SJSA1 (cell line): ENCODE data around the gene PRELP. TPM values are rescaled to one million over a fixed set of nuclear protein-coding genes. Genes with fewer than 3 reads are reported as not detected.

Experiments used
- DNase-seq, 2 experiments: peaks; one replicate each; pipeline ENCODE4 v3.0.0-alpha.2; 2015 to 2020; ENCODE audit warnings: low spot score in 2 of 2, low read depth in 1 of 2
- H3K27ac ChIP-seq: fragments of 250-450 bp; sonication (Bioruptor Pico); 2 replicates; pipeline ENCODE4 v1.5.1; 2020; ENCODE audit warnings: mild to moderate bottlenecking, moderate library complexity
- H3K27me3 ChIP-seq: fragments of 250-450 bp; sonication (Bioruptor Pico); replicated peaks from 2 replicates; pipeline ENCODE4 v1.5.1; 2020; ENCODE audit warnings: mild to moderate bottlenecking, moderate library complexity
- H3K36me3 ChIP-seq: fragments of 250-450 bp; sonication (Bioruptor Pico); 2 replicates; pipeline ENCODE4 v1.5.1; 2020; ENCODE audit warnings: mild to moderate bottlenecking
- H3K4me1 ChIP-seq: fragments of 250-450 bp; sonication (Bioruptor Pico); replicated peaks from 2 replicates; pipeline ENCODE4 v1.6.1; 2021; ENCODE audit warnings: mild to moderate bottlenecking
- H3K4me3 ChIP-seq: fragments of 250-450 bp; sonication (Bioruptor Pico); 2 replicates; pipeline ENCODE4 v1.5.1; 2020; ENCODE audit warnings: mild to moderate bottlenecking
- H3K9me3 ChIP-seq: fragments of 250-450 bp; sonication (Bioruptor Pico); replicated peaks from 2 replicates; pipeline ENCODE4 v1.5.1; 2020; ENCODE audit warnings: mild to moderate bottlenecking
- total RNA-seq: library from RNA; depleted of rRNA; stranded (reverse); fragments of >200 nt; shearing (Covaris generic); gene quantifications from 2 replicates; pipeline ENCODE4 v1.2.3, GENCODE V29; 2014

PRELP gene
- total RNA-seq, 1 experiment from 2014 or later = not detected

GRCh38 chr1:203492748-203493130 lies 17.1 kb downstream of the PRELP start:
- Histone ChIP-seq H3K9me3 (no peaks in the 10 kb centered on the region), H3K27me3 (no peaks in the 10 kb centered on the region), H3K4me1 (peaks cover 4% of the 10 kb centered on the region), H3K27ac (no peak overlapping the region), H3K4me3 (no peak overlapping the region), H3K36me3 (no peaks in the 10 kb centered on the region)
- DNase-seq = no peak

- H3K4me1 ChIP-seq = no peaks in the 10 kb centered on the region
Measured at GRCh38 chr1:203493901-203494300, 18.3 kb downstream of the PRELP start, which contains the start of gene OPTC. Gene OPTC (plus strand): TSS chr1:203494153. CDS start chr1:203496006, 1,853 bp downstream.

GRCh38 chr1:203495845-203496244 lies 20.2 kb downstream of the PRELP start:
- Histone ChIP-seq H3K27me3 (no peaks in the 10 kb centered on the region), H3K9me3 (no peaks in the 10 kb centered on the region), H3K27ac (no peak overlapping the region), H3K36me3 (no peaks in the 10 kb centered on the region), H3K4me3 (no peak overlapping the region), H3K4me1 (peaks cover 2% of the 10 kb centered on the region; the same call in 1 of the 2 replicates)
- DNase-seq = no peak

More at GRCh38 chr1:203493901-203494300, 18.3 kb downstream of the PRELP start, which contains the start of gene OPTC:
- DNase-seq = no peak
- Histone ChIP-seq H3K27me3 (no peaks in the 10 kb centered on the region), H3K4me3 (no peak within 1 kb of the TSS), H3K9me3 (no peaks in the 10 kb centered on the region), H3K27ac (no peak within 1 kb of the TSS), H3K36me3 (no peaks in the 10 kb centered on the region)

DNA sequence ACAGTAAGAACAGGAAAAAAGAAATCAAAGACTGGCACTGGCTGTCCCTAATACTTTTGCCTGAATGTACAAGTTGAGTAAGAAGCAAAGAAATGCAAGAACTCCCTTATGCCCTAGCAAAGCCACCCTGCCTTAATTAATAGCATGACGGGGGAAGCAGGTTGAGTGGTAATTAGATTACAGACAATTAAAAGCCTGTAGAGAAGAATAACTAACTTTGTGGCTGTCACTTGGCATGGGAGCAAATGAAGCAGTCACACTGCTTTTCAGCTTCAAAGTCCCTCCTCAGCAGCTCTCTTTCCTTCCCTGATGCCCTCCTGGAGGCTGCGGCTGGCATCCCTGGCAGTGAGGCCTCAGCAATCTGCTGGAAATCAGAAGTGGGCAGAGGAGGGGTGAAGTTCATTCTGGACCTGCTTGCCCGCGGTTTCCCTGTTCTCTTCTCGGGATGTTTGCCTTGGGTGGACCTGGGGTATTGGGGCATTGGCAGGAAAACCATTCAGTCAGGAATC lies 21.7 kb downstream of the PRELP start:
- H3K36me3 ChIP-seq = no peaks in the 10 kb centered on the region
- H3K9me3 ChIP-seq = no peaks in the 10 kb centered on the region
- no peak for DNase-seq
- no peak overlapping the region for H3K4me3 ChIP-seq
- H3K27ac ChIP-seq = no peak overlapping the region
- H3K4me1 ChIP-seq = peaks cover 7% of the 10 kb centered on the region; the same call in 1 of the 2 replicates
- no peaks in the 10 kb centered on the region for H3K27me3 ChIP-seq

GRCh38 chr1:203499643-203500278 lies 24.2 kb downstream of the PRELP start:
- Histone ChIP-seq H3K4me1 (peaks cover 11% of the 10 kb centered on the region), H3K27ac (no peak overlapping the region), H3K4me3 (no peak overlapping the region), H3K27me3 (no peaks in the 10 kb centered on the region), H3K9me3 (no peaks in the 10 kb centered on the region), H3K36me3 (no peaks in the 10 kb centered on the region)
- no peak for DNase-seq

- Histone ChIP-seq H3K27ac (no peak overlapping the region), H3K36me3 (no peaks in the 10 kb centered on the region), H3K4me3 (no peak overlapping the region), H3K9me3 (no peaks in the 10 kb centered on the region), H3K27me3 (no peaks in the 10 kb centered on the region), H3K4me1 (peaks cover 17% of the 10 kb centered on the region)
- DNase-seq = no peak
Measured at GRCh38 chr1:203500279-203500678, 24.7 kb downstream of the PRELP start.

DNA sequence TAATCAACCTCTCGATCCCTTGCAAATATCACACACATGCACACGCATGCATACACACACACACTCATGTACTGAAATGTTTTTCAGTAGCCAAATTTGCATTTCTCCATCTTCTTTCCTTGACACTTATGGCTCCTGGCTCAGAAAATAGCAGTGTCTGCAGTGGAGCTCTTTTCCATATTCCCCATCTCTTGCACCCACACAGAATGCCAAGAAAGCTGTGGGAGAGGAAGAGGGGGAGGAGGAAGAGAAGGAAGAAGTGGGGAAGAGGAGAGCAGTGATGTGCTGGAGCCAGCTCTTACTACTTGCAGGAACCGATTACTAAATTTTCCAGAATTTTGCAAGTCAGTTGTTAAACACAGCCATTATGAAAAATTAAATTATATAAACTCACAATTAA lies 28.2 kb downstream of the PRELP start:
- Histone ChIP-seq H3K4me1 (peaks cover 43% of the 10 kb centered on the region), H3K27ac (no peak overlapping the region), H3K4me3 (no peak overlapping the region), H3K9me3 (no peaks in the 10 kb centered on the region), H3K36me3 (no peaks in the 10 kb centered on the region), H3K27me3 (no peaks in the 10 kb centered on the region)
- no peak for DNase-seq

- Histone ChIP-seq H3K27ac (no peak overlapping the region), H3K36me3 (no peaks in the 10 kb centered on the region), H3K9me3 (no peaks in the 10 kb centered on the region), H3K27me3 (no peaks in the 10 kb centered on the region), H3K4me1 (peaks cover 46% of the 10 kb centered on the region), H3K4me3 (no peak overlapping the region)
- peak; percentile 83 for DNase-seq
Measured at GRCh38 chr1:203504400-203505250, 29.0 kb downstream of the PRELP start.

DNA sequence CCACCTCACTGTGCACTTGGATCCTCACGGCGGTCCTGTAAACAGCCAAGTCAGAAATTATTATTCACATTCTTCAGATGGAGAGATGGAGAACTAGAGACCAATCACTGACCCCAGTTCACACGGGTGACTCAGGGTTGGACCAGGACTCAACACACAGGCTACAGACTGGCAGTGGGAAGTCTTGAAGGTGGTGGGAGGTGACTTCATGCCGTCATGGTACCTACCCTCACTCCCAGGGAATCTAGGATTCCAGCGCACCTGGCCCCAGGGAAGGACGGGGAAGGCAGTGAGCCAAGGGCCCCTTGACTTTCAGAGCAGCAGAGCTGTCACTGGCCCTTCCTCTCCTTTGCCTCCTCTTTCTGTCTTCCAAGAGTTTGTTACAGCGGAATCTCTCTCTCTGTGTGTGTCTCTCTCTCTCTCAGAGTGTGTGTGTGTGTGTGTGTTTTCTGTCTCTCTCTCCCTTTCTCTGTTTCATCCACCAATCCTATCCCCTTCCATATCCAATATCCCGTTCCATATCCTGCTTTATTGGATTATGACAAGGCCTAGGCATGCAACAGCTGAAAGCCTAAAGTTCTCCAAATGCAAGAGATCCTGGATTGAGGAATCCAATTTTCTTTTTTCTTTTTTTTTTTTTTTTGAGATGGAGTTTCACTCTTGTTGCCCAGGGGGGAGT lies 30.1 kb downstream of the PRELP start:
- peaks cover 46% of the 10 kb centered on the region for H3K4me1 ChIP-seq
- H3K9me3 ChIP-seq = no peaks in the 10 kb centered on the region
- no peaks in the 10 kb centered on the region for H3K27me3 ChIP-seq
- no peak overlapping the region for H3K4me3 ChIP-seq
- peak in 1 of 2 experiments; percentile 9 for DNase-seq
- no peak overlapping the region for H3K27ac ChIP-seq
- H3K36me3 ChIP-seq = no peaks in the 10 kb centered on the region

DNA sequence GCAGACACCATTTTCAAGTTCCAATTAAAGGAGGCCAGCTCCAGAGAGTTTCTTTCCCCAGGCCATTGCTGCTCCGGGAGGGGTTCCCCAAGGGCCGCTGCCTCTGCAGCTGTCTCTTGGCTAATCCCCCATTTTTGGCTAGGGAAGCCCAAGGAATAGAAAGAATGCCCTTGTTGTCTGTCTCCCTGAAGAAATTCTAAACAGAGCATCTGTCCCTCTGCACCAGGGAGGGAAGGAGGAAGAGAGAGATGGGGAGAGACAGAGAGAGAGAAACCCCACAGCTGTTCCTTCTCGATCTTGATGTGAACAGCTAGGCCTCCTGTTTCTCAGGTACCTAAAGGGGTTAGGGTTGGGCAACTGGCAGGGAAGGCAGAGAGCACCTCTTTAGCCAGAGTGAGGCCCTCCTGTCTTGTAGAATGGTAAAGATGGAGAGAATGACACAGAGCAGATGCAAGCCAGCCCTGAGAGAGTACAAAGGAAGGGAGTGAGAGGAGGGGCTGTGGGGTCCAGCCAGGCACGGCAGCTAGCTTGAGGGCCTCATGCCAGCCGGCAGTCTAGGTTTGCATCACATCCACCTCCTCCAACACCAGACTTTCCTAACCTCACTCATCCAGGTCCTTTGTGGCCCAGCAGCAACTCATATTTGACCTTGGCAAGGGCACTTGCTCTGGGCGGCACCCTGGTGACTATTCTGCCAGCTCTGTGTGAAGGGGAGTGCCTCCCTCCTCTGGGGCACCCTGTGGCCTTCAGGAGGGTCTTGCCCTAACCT lies 31.4 kb downstream of the PRELP start:
- H3K4me1 ChIP-seq = peaks cover 47% of the 10 kb centered on the region
- no peak for DNase-seq
- H3K36me3 ChIP-seq = no peaks in the 10 kb centered on the region
- no peaks in the 10 kb centered on the region for H3K27me3 ChIP-seq
- H3K9me3 ChIP-seq = no peaks in the 10 kb centered on the region
- H3K27ac ChIP-seq = no peak overlapping the region
- no peak overlapping the region for H3K4me3 ChIP-seq

DNA sequence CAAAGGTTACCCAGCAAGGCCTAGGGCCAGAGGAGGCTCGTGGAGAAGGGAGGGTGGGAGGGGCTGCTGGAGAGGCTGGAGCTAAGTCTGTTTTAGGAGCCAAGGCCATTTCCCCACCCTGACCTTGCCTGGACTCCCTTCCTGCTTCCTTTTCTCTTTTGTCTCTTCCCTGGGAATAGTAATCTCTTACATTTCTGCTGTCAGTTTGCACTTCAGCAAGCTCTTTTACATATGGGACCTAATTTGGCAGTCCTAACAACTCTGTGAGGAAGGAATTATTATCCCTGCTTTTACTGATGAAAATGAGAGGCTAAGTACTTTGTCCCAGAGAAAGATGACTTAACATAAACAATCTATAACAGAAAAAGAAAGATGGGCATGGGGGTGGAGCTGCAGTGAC lies 32.2 kb downstream of the PRELP start:
- no peak for DNase-seq
- no peaks in the 10 kb centered on the region for H3K36me3 ChIP-seq
- H3K4me3 ChIP-seq = no peak overlapping the region
- H3K4me1 ChIP-seq = peaks cover 54% of the 10 kb centered on the region
- no peak overlapping the region for H3K27ac ChIP-seq
- H3K27me3 ChIP-seq = no peaks in the 10 kb centered on the region
- H3K9me3 ChIP-seq = no peaks in the 10 kb centered on the region

DNA sequence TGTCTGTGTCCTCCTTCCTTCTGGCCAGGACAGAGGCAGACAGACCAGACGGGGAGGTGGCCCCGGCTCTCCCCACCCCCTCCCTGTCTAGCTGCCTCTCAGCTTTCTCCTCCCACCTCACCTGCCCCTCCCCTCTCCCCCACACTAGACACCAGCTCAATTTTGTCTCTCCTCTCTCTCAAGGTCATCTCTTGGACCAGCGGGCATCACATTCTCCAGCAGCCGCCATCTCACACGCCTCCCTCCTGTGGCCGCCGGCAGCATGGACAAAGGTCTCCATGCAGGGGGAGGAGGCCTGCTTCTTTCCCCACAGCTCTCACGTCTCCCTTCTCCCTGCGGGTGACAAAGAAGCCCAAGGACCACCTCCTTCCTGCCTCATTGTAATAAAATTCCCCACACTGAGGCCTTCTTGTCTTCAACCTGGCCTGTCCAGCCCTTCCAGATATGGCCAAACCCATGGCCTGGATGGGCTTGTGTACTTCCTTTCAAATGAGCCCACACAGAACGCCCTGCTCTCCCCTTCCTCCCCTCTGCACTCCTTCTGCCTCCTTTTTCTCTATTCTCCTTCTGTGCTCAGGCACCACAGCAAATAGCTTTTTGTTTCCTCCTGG lies 33.0 kb downstream of the PRELP start:
- no peak overlapping the region for H3K27ac ChIP-seq
- no peak overlapping the region for H3K4me3 ChIP-seq
- H3K9me3 ChIP-seq = no peaks in the 10 kb centered on the region
- H3K36me3 ChIP-seq = no peaks in the 10 kb centered on the region
- H3K4me1 ChIP-seq = peaks cover 63% of the 10 kb centered on the region
- DNase-seq = peak in 1 of 2 experiments; percentile 17
- H3K27me3 ChIP-seq = no peaks in the 10 kb centered on the region

- Histone ChIP-seq H3K9me3 (no peaks in the 10 kb centered on the region), H3K4me1 (peaks cover 68% of the 10 kb centered on the region), H3K27me3 (no peaks in the 10 kb centered on the region), H3K36me3 (no peaks in the 10 kb centered on the region), H3K4me3 (no peak overlapping the region), H3K27ac (no peak overlapping the region)
- DNase-seq = no peak
Measured at GRCh38 chr1:203509135-203509534, 33.5 kb downstream of the PRELP start.
